B cell (primary cell): ENCODE data around the gene WFDC5. TPM values are rescaled to one million over a fixed set of nuclear protein-coding genes. Genes with fewer than 3 reads are reported as not detected.

ENCODE experiments used
- ATAC-seq: fragments of 200-7000 bp; cut with Tn5 transposase; one replicate; pipeline ENCODE4 v1.10.0; 2021; ENCODE audit warnings: low read depth, mild to moderate bottlenecking, moderate number of reproducible peaks, moderate library complexity
- CTCF ChIA-PET: fragments of 350-600 bp; sonication (Branson Sonifier 250); formaldehyde crosslinking; loops from one replicate; lab custom pipeline; 2021; ENCODE audit warnings: antibody characterized with exemption, inconsistent platforms; lab: Charles Lee
- POLR2A ChIA-PET: fragments of 350-600 bp; sonication (Branson Sonifier 250); formaldehyde crosslinking; loops from one replicate; lab custom pipeline; 2021; ENCODE audit warnings: antibody characterized with exemption; lab: Charles Lee
- DNase-seq: peaks from one replicate; pipeline ENCODE4 v3.0.0; 2013
- H2AFZ ChIP-seq: 2 replicates; pipeline ENCODE4 v1.6.1; 2012; ENCODE audit warnings: mild to moderate bottlenecking, low read depth, low read length; ENCODE audit not compliant: insufficient read depth, poor library complexity, severe bottlenecking
- H3K27ac ChIP-seq, 2 donors: 1 replicate in 1 of 2; 2 replicates in 1 of 2; pipeline ENCODE4 v1.5.1; 2012 to 2013; ENCODE audit warnings: low read length in 2 of 2, mild to moderate bottlenecking in 2 of 2, moderate library complexity in 1 of 2
- H3K27me3 ChIP-seq, 4 experiments: fragments of 200-600 bp in 1 of 4; sonication (generic) in 1 of 4; replicated peaks in 1 of 4; 1 replicate in 2 of 4; 2 replicates in 2 of 4; pipeline versions ENCODE4 v1.6.1 to v1.7.0; 2013 to 2016; ENCODE audit warnings: low read length in 3 of 4, mild to moderate bottlenecking in 2 of 4, mixed read lengths in 1 of 4, moderate library complexity in 1 of 4; ENCODE audit not compliant: insufficient read depth in 4 of 4, control insufficient read depth in 3 of 4; ENCODE audit errors: control extremely low read depth in 1 of 4
- H3K36me3 ChIP-seq, 2 experiments: replicated peaks in 1 of 2; 1 replicate in 1 of 2; 2 replicates in 1 of 2; pipeline versions ENCODE4 v1.6.1 to v1.7.1; 2013; ENCODE audit warnings: low read length in 1 of 2; ENCODE audit not compliant: insufficient read depth in 2 of 2, control insufficient read depth in 1 of 2; ENCODE audit errors: control extremely low read depth in 1 of 2, extremely low read depth in 1 of 2
- H3K4me1 ChIP-seq, 2 donors: fragments of 200-600 bp in 1 of 2; sonication (generic) in 1 of 2; 1 replicate in 1 of 2; 2 replicates in 1 of 2; pipeline versions ENCODE4 v1.5.1 to v1.6.1; 2013 to 2017; ENCODE audit warnings: low read length in 2 of 2; ENCODE audit not compliant: control insufficient read depth in 2 of 2, insufficient read depth in 2 of 2
- H3K4me2 ChIP-seq: replicated peaks from 2 replicates; pipeline ENCODE3; 2012; ENCODE audit warnings: mild to moderate bottlenecking, low read depth, low read length; ENCODE audit not compliant: poor library complexity, severe bottlenecking
- H3K4me3 ChIP-seq, 5 experiments: fragments of 200-600 bp in 1 of 5; sonication (generic) in 1 of 5; 1 replicate in 3 of 5; 2 replicates in 2 of 5; pipeline versions ENCODE4 v1.5.1 to v1.7.0; 2011 to 2016; ENCODE audit warnings: low read length in 4 of 5, mild to moderate bottlenecking in 4 of 5, low read depth in 2 of 5, control low read depth in 1 of 5, moderate library complexity in 1 of 5; ENCODE audit not compliant: insufficient read depth in 1 of 5; ENCODE audit errors: control extremely low read depth in 1 of 5, extremely low read depth in 1 of 5
- H3K79me2 ChIP-seq: fragments of 200-600 bp; sonication (generic); one replicate; pipeline ENCODE4 v1.6.0; 2016; ENCODE audit warnings: low read length; ENCODE audit not compliant: control insufficient read depth, insufficient read depth
- H3K9ac ChIP-seq: fragments of 200-600 bp; sonication (generic); 2 replicates; pipeline ENCODE4 v1.6.1; 2017; ENCODE audit warnings: mild to moderate bottlenecking, low read length, moderate library complexity
- H3K9me3 ChIP-seq, 3 donors: one replicate each; pipeline versions ENCODE4 v1.6.1 to v1.7.1; 2013; ENCODE audit warnings: low read length in 2 of 3; ENCODE audit not compliant: control insufficient read depth in 2 of 3, insufficient read depth in 1 of 3; ENCODE audit errors: control extremely low read depth in 1 of 3
- H4K20me1 ChIP-seq: 2 replicates; pipeline ENCODE4 v1.6.0; 2012; ENCODE audit warnings: mild to moderate bottlenecking, low read length; ENCODE audit not compliant: insufficient read depth, control insufficient read depth, poor library complexity, severe bottlenecking
- H3K27ac Mint-ChIP-seq: one replicate; pipeline ENCODE4 v1.8.0; 2021; ENCODE audit warnings: mixed read lengths
- H3K27me3 Mint-ChIP-seq: one replicate; pipeline ENCODE4 v1.8.0; 2021; ENCODE audit warnings: mixed read lengths
- H3K4me1 Mint-ChIP-seq: one replicate; pipeline ENCODE4 v1.8.0; 2021; ENCODE audit warnings: mixed read lengths
- H3K4me3 Mint-ChIP-seq: one replicate; pipeline ENCODE4 v1.8.0; 2021; ENCODE audit warnings: mixed read lengths
- H3K9me3 Mint-ChIP-seq: one replicate; pipeline ENCODE4 v1.8.0; 2022; ENCODE audit warnings: mixed read lengths; ENCODE audit not compliant: insufficient read depth
- CTCF ChIP-seq: fragments of 200-600 bp; IDR thresholded peaks from one replicate; pipeline ENCODE4 v1.8.0; 2022; ENCODE audit warnings: antibody characterized with exemption, mild to moderate bottlenecking
- EZH2 ChIP-seq: IDR thresholded peaks from 2 replicates; pipeline ENCODE4 v1.6.1; 2012; ENCODE audit warnings: borderline replicate concordance, low read depth, mild to moderate bottlenecking, moderate library complexity, low read length; ENCODE audit not compliant: insufficient read depth, poor library complexity, severe bottlenecking
- WGBS: methylation state at CpG from one replicate; pipeline ENCODE4 v1.1.5; 2013; ENCODE audit warnings: missing lambda C conversion rate; ENCODE audit not compliant: insufficient coverage; 5-methylcytosine and 5-hydroxymethylcytosine counted together
- intact Hi-C: fragments of 100-400 bp; cut with micrococcal nuclease; formaldehyde crosslinking; loops from one replicate; pipeline ENCODE4 v1.10.0; 2022
- polyA plus RNA-seq: library from polyadenylated mRNA; depleted of rRNA; stranded (reverse); fragments of >200 nt; gene quantifications from 2 replicates; pipeline ENCODE4 v1.2.3, GENCODE V29; 2012
- total RNA-seq, 2 donors: library from RNA; stranded (reverse); fragments of 120-200 nt in 1 of 2; gene quantifications; 1 replicate in 1 of 2; 2 replicates in 1 of 2; pipeline versions ENCODE4 v1.2.3 to v1.2.4, GENCODE V29; 2013 to 2022

WFDC5 gene
- total and polyA plus RNA-seq, 2 donors (not counting 1 experiment from before 2014, with no cell fraction given): not detected

DNA sequence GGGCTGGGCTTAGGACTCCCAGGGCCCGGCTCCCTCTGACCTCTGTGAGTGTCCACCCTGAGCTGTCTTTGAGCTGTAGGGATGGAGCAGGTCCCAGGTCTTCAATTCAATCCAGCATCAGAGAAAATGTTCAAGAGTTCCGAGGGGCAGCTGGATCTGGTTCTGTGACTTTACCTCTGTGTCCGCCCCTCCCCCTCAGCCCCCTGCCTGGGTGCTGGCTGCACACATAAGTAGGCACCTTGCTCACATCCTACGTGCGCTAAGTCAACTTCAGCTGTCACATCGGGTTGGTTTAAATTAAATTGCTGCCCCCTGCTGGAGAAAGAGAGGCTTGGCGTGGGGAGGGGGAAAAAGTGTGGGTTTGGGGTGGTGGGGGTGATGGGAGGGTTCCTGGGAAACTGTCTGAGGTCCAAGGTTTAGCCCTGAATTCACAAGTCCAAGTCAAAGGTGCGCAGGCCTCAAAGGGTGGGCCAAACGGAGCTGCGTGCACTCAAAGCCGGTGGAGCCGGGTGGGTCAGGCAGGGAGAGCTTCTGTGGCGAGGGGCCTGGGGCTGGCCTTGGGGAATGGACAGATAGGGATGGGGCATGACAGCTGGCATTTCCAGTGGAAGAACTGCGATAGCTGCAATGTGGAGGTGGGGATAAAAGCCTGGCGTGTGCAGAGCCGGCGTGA is 3.0 kb downstream of the WFDC5 start:
- POLR2A ChIA-PET: interaction anchor here (0.7 kb wide), 1 partner anchor 101 kb away, joined by 4 read pairs; no protein-coding TSS in a partner anchor
- CTCF ChIA-PET: interaction anchor here (0.8 to 4.5 kb wide), 10 partner anchors 9 to 101 kb away, joined by 3 to 32 read pairs (median 4); no protein-coding TSS in a partner anchor
- no peaks in the 10 kb centered on the region for H3K4me1 Mint-ChIP-seq
- no peaks in the 10 kb centered on the region for H3K9me3 Mint-ChIP-seq
- H3K4me3 ChIP-seq: no peak overlapping the region
- TF ChIP-seq CTCF (peak; percentile 53), EZH2 (no peak)
- ATAC-seq (no peak), DNase-seq (peak; percentile 47)
- H3K4me1 ChIP-seq: no peaks in the 10 kb centered on the region
- no peak overlapping the region for H3K4me2 ChIP-seq
- H3K27ac Mint-ChIP-seq: no peak overlapping the region
- H3K9me3 ChIP-seq: no peaks in the 10 kb centered on the region
- H3K4me3 Mint-ChIP-seq: no peak overlapping the region
- WGBS: 77% methylated on average over 12 of the region's 17 CpGs
- H4K20me1 ChIP-seq: no peaks in the 10 kb centered on the region
- intact Hi-C loops: loop anchor here (1.0 kb wide), 1 partner anchor 68 kb away; no protein-coding TSS in a partner anchor
- H3K79me2 ChIP-seq: no peaks in the 10 kb centered on the region
- H2AFZ ChIP-seq: no peak overlapping the region
- no peaks in the 10 kb centered on the region for H3K36me3 ChIP-seq
- no peak overlapping the region for H3K27ac ChIP-seq
- H3K27me3 Mint-ChIP-seq: peaks cover 6% of the 10 kb centered on the region
- H3K27me3 ChIP-seq: peaks cover 0 to 5% (median 0%) of the 10 kb centered on the region in 4 experiments
- H3K9ac ChIP-seq: no peak overlapping the region

DNA sequence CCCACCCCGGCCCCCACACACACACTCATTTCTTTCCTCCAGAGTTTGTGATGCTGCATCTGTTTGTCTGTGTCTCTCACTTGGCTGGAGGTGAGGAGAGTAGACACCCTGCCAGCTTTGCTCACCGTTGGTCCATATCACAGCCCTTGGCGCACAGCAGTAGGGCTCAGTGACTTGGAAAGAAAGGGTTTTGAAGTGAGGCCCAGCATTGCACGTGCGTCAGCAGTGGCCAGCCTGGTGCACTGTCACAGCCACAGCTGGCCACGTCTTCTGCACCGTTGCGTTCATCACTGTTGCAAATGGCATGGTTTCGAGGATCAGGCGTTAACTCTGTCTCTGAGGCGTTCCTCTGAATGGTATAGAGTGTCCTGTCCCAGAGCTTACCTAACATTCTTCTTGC is 3.7 kb downstream of the WFDC5 start:
- no peak overlapping the region for H3K4me3 Mint-ChIP-seq
- Histone ChIP-seq H3K36me3 (no peaks in the 10 kb centered on the region), H3K4me1 (no peaks in the 10 kb centered on the region), H3K4me2 (no peak overlapping the region), H2AFZ (no peak overlapping the region), H3K9me3 (no peaks in the 10 kb centered on the region), H3K4me3 (no peak overlapping the region), H3K9ac (no peak overlapping the region), H3K27me3 (peaks cover 0 to 5% (median 0%) of the 10 kb centered on the region in 4 experiments), H3K27ac (no peak overlapping the region), H3K79me2 (no peaks in the 10 kb centered on the region), H4K20me1 (no peaks in the 10 kb centered on the region)
- ChIA-PET POLR2A (interaction anchor here (0.7 kb wide), 1 partner anchor 100 kb away, joined by 4 read pairs; no protein-coding TSS in a partner anchor), CTCF (interaction anchor here (0.5 to 4.5 kb wide), 10 partner anchors 10 to 427 kb away, joined by 3 to 32 read pairs (median 4); no protein-coding TSS in a partner anchor)
- H3K4me1 Mint-ChIP-seq: no peaks in the 10 kb centered on the region
- ATAC-seq (no peak), DNase-seq (no peak)
- no peak for TF ChIP-seq EZH2
- TF ChIP-seq CTCF: no peak
- peaks cover 9% of the 10 kb centered on the region for H3K27me3 Mint-ChIP-seq
- H3K27ac Mint-ChIP-seq: no peak overlapping the region
- intact Hi-C loops: no loop called here
- no peaks in the 10 kb centered on the region for H3K9me3 Mint-ChIP-seq
- 90% methylated on average over 8 of the region's 11 CpGs for WGBS
